ENCODE data around the gene TCF7L2.
"Not testable (repeated sequence)": the region's sequence is repeated elsewhere in the genome, so short reads cannot be mapped to it uniquely, and the experiment has no call there.

Gene TCF7L2

GRCh38 chr10:113047963-113048781 is 98.1 kb downstream of the TCF7L2 start:
- DNase-seq: no peak

- no peak for DNase-seq
Observed at GRCh38 chr10:113049881-113050280, 99.8 kb downstream of the TCF7L2 start.

GRCh38 chr10:113052076-113052830 is 102.2 kb downstream of the TCF7L2 start:
- peak; percentile 40 for DNase-seq

GRCh38 chr10:113053091-113053490 is 103.0 kb downstream of the TCF7L2 start:
- no peak for DNase-seq

GRCh38 chr10:113053881-113054280 is 103.8 kb downstream of the TCF7L2 start:
- no peak for DNase-seq

GRCh38 chr10:113055458-113055857 is 105.4 kb downstream of the TCF7L2 start:
- DNase-seq: no peak

GRCh38 chr10:113056030-113056429 is 106.0 kb downstream of the TCF7L2 start:
- no peak for DNase-seq

GRCh38 chr10:113056441-113057021 is 106.5 kb downstream of the TCF7L2 start:
- no peak for DNase-seq

GRCh38 chr10:113057948-113058522 is 108.0 kb downstream of the TCF7L2 start:
- no peak for DNase-seq

GRCh38 chr10:113058523-113059370 is 108.7 kb downstream of the TCF7L2 start:
- DNase-seq: no peak

GRCh38 chr10:113059371-113059780 is 109.3 kb downstream of the TCF7L2 start:
- DNase-seq: no peak

- DNase-seq: peak; percentile 70
Observed at GRCh38 chr10:113060201-113061053, 110.4 kb downstream of the TCF7L2 start.

- no peak for DNase-seq
Observed at GRCh38 chr10:113061054-113061430, 111.0 kb downstream of the TCF7L2 start.

GRCh38 chr10:113061557-113061956 is 111.5 kb downstream of the TCF7L2 start:
- no peak for DNase-seq

GRCh38 chr10:113063043-113063967 is 113.3 kb downstream of the TCF7L2 start:
- DNase-seq: no peak

GRCh38 chr10:113064039-113064438 is 114.0 kb downstream of the TCF7L2 start:
- DNase-seq: no peak

GRCh38 chr10:113066120-113066519 is 116.1 kb downstream of the TCF7L2 start:
- not testable (repeated sequence) for DNase-seq

- DNase-seq: no peak
Observed at GRCh38 chr10:113066561-113067312, 116.7 kb downstream of the TCF7L2 start.

- DNase-seq: no peak
Observed at GRCh38 chr10:113067501-113067900, 117.5 kb downstream of the TCF7L2 start.

All from hematopoietic multipotent progenitor cell treated with erythropoietin and hydrocortisone succinate and interleukin-3 and kit ligand, for 6 days (in vitro differentiated cells).